ENCODE data around the gene PEAK1. TPM values are rescaled to one million over a fixed set of nuclear protein-coding genes. Genes with fewer than 3 reads are reported as not detected.

PEAK1 gene
- total and polyA plus RNA-seq, 2 experiments from 2014 or later = 7.8 to 34.1 TPM

GRCh38 chr15:77118882-77119321 lies 301.0 kb downstream of the PEAK1 start:
- Histone ChIP-seq H4K20me1 (replicated peaks; ENCODE audit: insufficient read depth) (no peaks in the 10 kb centered on the region), H3K27ac (ENCODE audit: low read depth) (no peak overlapping the region), H3F3A (replicated peaks; ENCODE audit: low read depth) (no peaks in the 10 kb centered on the region), H3K4me2 (no peak overlapping the region), H3K36me3 (ENCODE audit: insufficient read depth) (no peaks in the 10 kb centered on the region), H3K4me3 (no peak overlapping the region), H3K4me1 (ENCODE audit: insufficient read depth) (peaks cover 18% of the 10 kb centered on the region), H3K79me2 (replicated peaks; ENCODE audit: insufficient read depth) (no peaks in the 10 kb centered on the region), H3K9me2 (ENCODE audit: insufficient read depth) (0 out of 2 replicates have a peak, but pooled peaks cover 3% of the 10 kb centered on the region), H3K27me3 (ENCODE audit: insufficient read depth) (no peaks in the 10 kb centered on the region), H2AFZ (no peak overlapping the region)
- ATAC-seq (peak; percentile 63; the same call in 2 of the 3 replicates), DNase-seq (ENCODE audit: low spot score) (peak; percentile 69)
- Mint-ChIP-seq H3K4me1 (peaks cover 22% of the 10 kb centered on the region), H3K27ac (no peak overlapping the region), H3K9me3 (no peaks in the 10 kb centered on the region), H3K4me3 (no peak overlapping the region), H3K36me3 (ENCODE audit: low read depth) (0 out of 3 replicates have a peak, but pooled peaks cover 3% of the 10 kb centered on the region), H3K27me3 (ENCODE audit: insufficient read depth, low read depth, poor library complexity) (peaks cover 3% of the 10 kb centered on the region)
- TF ChIP-seq CTCF (conservative IDR thresholded peaks at IDR 0.05; ENCODE audit: low read depth in 2 of 2) (peak; percentile 78 to 87), EZH2 (IDR thresholded peaks at IDR 0.05; ENCODE audit: low read depth, unreplicated experiment) (no peak)

GRCh38 chr15:77115179-77115578 lies 304.7 kb downstream of the PEAK1 start:
- no peaks in the 10 kb centered on the region for H3K9me3 Mint-ChIP-seq
- H3K4me3 Mint-ChIP-seq = no peak overlapping the region
- Histone ChIP-seq H3K4me3 (no peak overlapping the region), H4K20me1 (replicated peaks; ENCODE audit: insufficient read depth) (no peaks in the 10 kb centered on the region), H3K27ac (ENCODE audit: low read depth) (no peak overlapping the region), H3K36me3 (ENCODE audit: insufficient read depth) (no peaks in the 10 kb centered on the region; the same call in 1 of the 2 replicates), H3K4me1 (ENCODE audit: insufficient read depth) (peaks cover 2% of the 10 kb centered on the region), H2AFZ (no peak overlapping the region), H3K9me2 (ENCODE audit: insufficient read depth) (0 out of 2 replicates have a peak, but pooled peaks cover 1% of the 10 kb centered on the region), H3K79me2 (replicated peaks; ENCODE audit: insufficient read depth) (no peaks in the 10 kb centered on the region), H3K4me2 (no peak overlapping the region), H3K27me3 (ENCODE audit: insufficient read depth) (no peaks in the 10 kb centered on the region), H3F3A (replicated peaks; ENCODE audit: low read depth) (no peaks in the 10 kb centered on the region)
- no peak overlapping the region for H3K27ac Mint-ChIP-seq
- H3K27me3 Mint-ChIP-seq (ENCODE audit: insufficient read depth, low read depth, poor library complexity) = peaks cover 3% of the 10 kb centered on the region
- DNase-seq (ENCODE audit: low spot score) (no peak), ATAC-seq (no peak)
- 0 out of 3 replicates have a peak, but pooled peaks cover 3% of the 10 kb centered on the region for H3K36me3 Mint-ChIP-seq (ENCODE audit: low read depth)
- H3K4me1 Mint-ChIP-seq = peaks cover 8% of the 10 kb centered on the region
- TF ChIP-seq ZNF462 (CRISPR knock-in tag; IDR thresholded peaks at IDR 0.05) (no peak), ETS1 (IDR thresholded peaks at IDR 0.05) (no peak)
